ENCODE results near the gene BABAM2. TPM values are rescaled to one million over a fixed set of nuclear protein-coding genes. Genes with fewer than 3 reads are reported as not detected.

Gene BABAM2
- total and polyA plus RNA-seq, 2 experiments from 2014 or later = 35.2 to 46.1 TPM

- in situ Hi-C loops (cut with MboI) = no loop called here
- Histone ChIP-seq H3K36me3 (ENCODE audit: low read depth) (no peaks in the 10 kb centered on the region), H3K4me2 (ENCODE audit: unreplicated experiment) (peak overlapping the region; percentile 78), H4K20me1 (ENCODE audit: insufficient read depth) (no peaks in the 10 kb centered on the region), H3K79me2 (ENCODE audit: insufficient read depth) (no peaks in the 10 kb centered on the region), H3K27me3 (replicated peaks; ENCODE audit: insufficient read depth) (no peaks in the 10 kb centered on the region), H3K4me3 (peak overlapping the region; percentile 34), H3K27ac (peak overlapping the region; percentile 78), H3K9me3 (ENCODE audit: low read depth) (no peaks in the 10 kb centered on the region), H3K4me1 (ENCODE audit: insufficient read depth) (peaks cover 37% of the 10 kb centered on the region), H3K9me2 (ENCODE audit: insufficient read depth) (no peaks in the 10 kb centered on the region), H2AFZ (no peak overlapping the region; the same call in 1 of the 2 replicates), H3F3A (ENCODE audit: insufficient read depth) (peaks cover 30% of the 10 kb centered on the region), H3K9ac (peak overlapping the region; percentile 43)
- WGBS, 2 experiments (ENCODE audit: low coverage in 1 of 2, low lambda C conversion rate in 2 of 2, missing lambda C conversion rate in 2 of 2) = 7 to 8% methylated on average over 11 of the region's 11 CpGs
- DNase-seq = peak; percentile 98
- TF ChIP-seq EZH2 (IDR thresholded peaks at IDR 0.05; ENCODE audit: insufficient read depth, poor library complexity, severe bottlenecking) = no peak
- no peak for TF ChIP-seq EZH2phosphoT487 (IDR thresholded peaks at IDR 0.05; ENCODE audit: insufficient read depth, low read depth)
These were observed 385.6 kb downstream of the BABAM2 start for GRCh38 chr2:28276076-28276618.

- in situ Hi-C loops (cut with MboI) = no loop called here
- Histone ChIP-seq H3K4me2 (ENCODE audit: unreplicated experiment) (peak overlapping the region; percentile 78), H3K36me3 (ENCODE audit: low read depth) (no peaks in the 10 kb centered on the region), H3K79me2 (ENCODE audit: insufficient read depth) (no peaks in the 10 kb centered on the region), H3K4me1 (ENCODE audit: insufficient read depth) (peaks cover 31% of the 10 kb centered on the region), H3K27me3 (replicated peaks; ENCODE audit: insufficient read depth) (no peaks in the 10 kb centered on the region), H3K9me2 (ENCODE audit: insufficient read depth) (no peaks in the 10 kb centered on the region), H2AFZ (no peak overlapping the region), H3K9ac (peak overlapping the region; percentile 42; the same call in 1 of the 2 replicates), H3F3A (ENCODE audit: insufficient read depth) (peaks cover 30% of the 10 kb centered on the region), H3K4me3 (no peak overlapping the region), H4K20me1 (ENCODE audit: insufficient read depth) (no peaks in the 10 kb centered on the region), H3K27ac (peak overlapping the region; percentile 74), H3K9me3 (ENCODE audit: low read depth) (no peaks in the 10 kb centered on the region)
- peak; percentile 34 for DNase-seq
- 68 to 71% methylated on average over 9 of the region's 9 CpGs for WGBS, 2 experiments (ENCODE audit: low coverage in 1 of 2, low lambda C conversion rate in 2 of 2, missing lambda C conversion rate in 2 of 2)
- TF ChIP-seq EZH2phosphoT487 (IDR thresholded peaks at IDR 0.05; ENCODE audit: insufficient read depth, low read depth) = no peak
- no peak for TF ChIP-seq EZH2 (IDR thresholded peaks at IDR 0.05; ENCODE audit: insufficient read depth, poor library complexity, severe bottlenecking)
These were observed 386.3 kb downstream of the BABAM2 start for GRCh38 chr2:28276807-28277206.

GRCh38 chr2:28277466-28277865 is 386.9 kb downstream of the BABAM2 start:
- Histone ChIP-seq H3K27ac (peak overlapping the region; percentile 74; the same call in 1 of the 2 replicates), H3K9me2 (ENCODE audit: insufficient read depth) (no peaks in the 10 kb centered on the region), H4K20me1 (ENCODE audit: insufficient read depth) (no peaks in the 10 kb centered on the region), H3K36me3 (ENCODE audit: low read depth) (no peaks in the 10 kb centered on the region), H3K9me3 (ENCODE audit: low read depth) (no peaks in the 10 kb centered on the region), H3K9ac (no peak overlapping the region), H2AFZ (no peak overlapping the region), H3K27me3 (replicated peaks; ENCODE audit: insufficient read depth) (no peaks in the 10 kb centered on the region), H3K79me2 (ENCODE audit: insufficient read depth) (no peaks in the 10 kb centered on the region), H3K4me3 (no peak overlapping the region), H3K4me1 (ENCODE audit: insufficient read depth) (peaks cover 25% of the 10 kb centered on the region), H3K4me2 (ENCODE audit: unreplicated experiment) (no peak overlapping the region), H3F3A (ENCODE audit: insufficient read depth) (peaks cover 30% of the 10 kb centered on the region)
- TF ChIP-seq EZH2 (IDR thresholded peaks at IDR 0.05; ENCODE audit: insufficient read depth, poor library complexity, severe bottlenecking) (no peak), EZH2phosphoT487 (IDR thresholded peaks at IDR 0.05; ENCODE audit: insufficient read depth, low read depth) (no peak)
- no peak for DNase-seq
- 90 to 93% methylated on average over 7 of the region's 7 CpGs for WGBS, 2 experiments (ENCODE audit: low coverage in 1 of 2, low lambda C conversion rate in 2 of 2, missing lambda C conversion rate in 2 of 2)
- in situ Hi-C loops (cut with MboI) = no loop called here

GRCh38 chr2:28279371-28279770 is 388.8 kb downstream of the BABAM2 start:
- Histone ChIP-seq H2AFZ (no peak overlapping the region), H3K27ac (no peak overlapping the region), H3K4me1 (ENCODE audit: insufficient read depth) (peaks cover 25% of the 10 kb centered on the region), H3K27me3 (replicated peaks; ENCODE audit: insufficient read depth) (no peaks in the 10 kb centered on the region), H3K79me2 (ENCODE audit: insufficient read depth) (no peaks in the 10 kb centered on the region), H3K9me3 (ENCODE audit: low read depth) (no peaks in the 10 kb centered on the region), H3K4me2 (ENCODE audit: unreplicated experiment) (no peak overlapping the region), H3K9me2 (ENCODE audit: insufficient read depth) (no peaks in the 10 kb centered on the region), H3K4me3 (no peak overlapping the region), H3F3A (ENCODE audit: insufficient read depth) (peaks cover 29% of the 10 kb centered on the region), H3K36me3 (ENCODE audit: low read depth) (no peaks in the 10 kb centered on the region), H4K20me1 (ENCODE audit: insufficient read depth) (no peaks in the 10 kb centered on the region), H3K9ac (no peak overlapping the region)
- no peak for DNase-seq
- TF ChIP-seq EZH2phosphoT487 (IDR thresholded peaks at IDR 0.05; ENCODE audit: insufficient read depth, low read depth) (no peak), EZH2 (IDR thresholded peaks at IDR 0.05; ENCODE audit: insufficient read depth, poor library complexity, severe bottlenecking) (no peak)
- in situ Hi-C loops (cut with MboI) = no loop called here
- 97 to 100% methylated on average over 4 of the region's 4 CpGs for WGBS, 2 experiments (ENCODE audit: low coverage in 1 of 2, low lambda C conversion rate in 2 of 2, missing lambda C conversion rate in 2 of 2)
